Breast epithelium (tissue), 3 donors: ENCODE results near the gene DYNC1LI2.

Source experiments
- POLR2AphosphoS5 ChIP-seq, 3 donors: sonication (generic); formaldehyde crosslinking; IDR thresholded peaks; one replicate each; pipeline ENCODE4 v1.6.1; 2017; ENCODE audit warnings: antibody characterized with exemption in 3 of 3
- TF ChIP-seq, protein P1 (sequence below), 3 donors: fragments of 450-650 bp; IDR thresholded peaks; one replicate each; pipeline ENCODE4 v1.5.1; 2016 to 2017; ENCODE audit warnings: antibody characterized with exemption in 3 of 3, mild to moderate bottlenecking in 3 of 3, moderate library complexity in 3 of 3

DNA sequence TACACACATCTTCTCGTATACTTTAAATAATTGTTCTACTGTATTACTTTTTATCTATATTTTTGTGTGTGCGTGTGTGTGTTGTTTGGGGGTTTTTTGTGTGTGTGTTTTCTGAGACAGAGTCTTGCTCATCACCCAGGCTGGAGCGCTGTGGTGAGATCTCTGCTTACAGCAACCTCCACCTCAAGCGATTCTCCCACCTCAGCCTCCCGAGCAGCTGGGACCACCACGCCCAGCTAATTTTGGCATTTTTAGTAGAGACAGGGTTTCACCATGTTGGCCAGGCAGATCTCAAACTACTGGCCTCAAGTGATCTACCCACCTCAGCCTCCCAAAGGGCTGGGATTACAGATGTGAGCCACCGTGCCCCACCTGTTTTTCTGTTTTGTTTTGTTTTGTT is 53.4 kb downstream of the DYNC1LI2 start:
- TF ChIP-seq, protein P1, sequence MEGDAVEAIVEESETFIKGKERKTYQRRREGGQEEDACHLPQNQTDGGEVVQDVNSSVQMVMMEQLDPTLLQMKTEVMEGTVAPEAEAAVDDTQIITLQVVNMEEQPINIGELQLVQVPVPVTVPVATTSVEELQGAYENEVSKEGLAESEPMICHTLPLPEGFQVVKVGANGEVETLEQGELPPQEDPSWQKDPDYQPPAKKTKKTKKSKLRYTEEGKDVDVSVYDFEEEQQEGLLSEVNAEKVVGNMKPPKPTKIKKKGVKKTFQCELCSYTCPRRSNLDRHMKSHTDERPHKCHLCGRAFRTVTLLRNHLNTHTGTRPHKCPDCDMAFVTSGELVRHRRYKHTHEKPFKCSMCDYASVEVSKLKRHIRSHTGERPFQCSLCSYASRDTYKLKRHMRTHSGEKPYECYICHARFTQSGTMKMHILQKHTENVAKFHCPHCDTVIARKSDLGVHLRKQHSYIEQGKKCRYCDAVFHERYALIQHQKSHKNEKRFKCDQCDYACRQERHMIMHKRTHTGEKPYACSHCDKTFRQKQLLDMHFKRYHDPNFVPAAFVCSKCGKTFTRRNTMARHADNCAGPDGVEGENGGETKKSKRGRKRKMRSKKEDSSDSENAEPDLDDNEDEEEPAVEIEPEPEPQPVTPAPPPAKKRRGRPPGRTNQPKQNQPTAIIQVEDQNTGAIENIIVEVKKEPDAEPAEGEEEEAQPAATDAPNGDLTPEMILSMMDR (IDR thresholded peaks at IDR 0.05), result no peak
- TF ChIP-seq POLR2AphosphoS5 (IDR thresholded peaks at IDR 0.05), result no peak
